H9 (cell line): ENCODE measurements around the gene ACER3. TPM values are rescaled to one million over a fixed set of nuclear protein-coding genes. Genes with fewer than 3 reads are reported as not detected.

Experiments
- DNase-seq: peaks from one replicate; pipeline ENCODE4 v3.0.0-alpha.2; 2017
- H2AFZ ChIP-seq: one replicate; pipeline ENCODE4 v1.6.1; 2013; ENCODE audit warnings: mild to moderate bottlenecking, low read length, control low read depth, moderate library complexity
- H2AK5ac ChIP-seq: 2 replicates; pipeline ENCODE4 v1.6.1; 2013; ENCODE audit warnings: low read length, control low read depth, mixed read lengths; ENCODE audit not compliant: insufficient read length
- H2BK120ac ChIP-seq: one replicate; pipeline ENCODE4 v1.6.1; 2013; ENCODE audit warnings: low read depth, mild to moderate bottlenecking, low read length, control low read depth, inconsistent platforms; ENCODE audit not compliant: poor library complexity, severe bottlenecking
- H2BK12ac ChIP-seq: 2 replicates; pipeline ENCODE4 v1.6.1; 2013; ENCODE audit warnings: low read length, control low read depth, mixed read lengths, low read depth; ENCODE audit not compliant: insufficient read length
- H2BK15ac ChIP-seq: 2 replicates; pipeline ENCODE4 v1.6.1; 2013; ENCODE audit warnings: low read depth, low read length, control low read depth
- H2BK20ac ChIP-seq: one replicate; pipeline ENCODE4 v1.6.1; 2013; ENCODE audit warnings: low read depth, mild to moderate bottlenecking, low read length, control low read depth, inconsistent platforms; ENCODE audit not compliant: poor library complexity, severe bottlenecking
- H2BK5ac ChIP-seq: 2 replicates; pipeline ENCODE4 v1.6.1; 2013; ENCODE audit warnings: low read length, control low read depth, mixed read lengths; ENCODE audit not compliant: insufficient read length
- H3K14ac ChIP-seq: 2 replicates; pipeline ENCODE4 v1.6.1; 2013; ENCODE audit warnings: low read length, control low read depth; ENCODE audit not compliant: insufficient read depth
- H3K18ac ChIP-seq: 2 replicates; pipeline ENCODE4 v1.6.1; 2013; ENCODE audit warnings: low read depth, mild to moderate bottlenecking, mixed read lengths, low read length, control low read depth; ENCODE audit not compliant: insufficient read length
- H3K23ac ChIP-seq: 2 replicates; pipeline ENCODE4 v1.6.1; 2013; ENCODE audit warnings: low read length, control low read depth, mixed read lengths, low read depth; ENCODE audit not compliant: insufficient read length
- H3K23me2 ChIP-seq: 2 replicates; pipeline ENCODE4 v1.6.1; 2013; ENCODE audit warnings: low read depth, mild to moderate bottlenecking, mixed read lengths, low read length, control low read depth; ENCODE audit not compliant: insufficient read length, poor library complexity, severe bottlenecking
- H3K27ac ChIP-seq: 2 replicates; pipeline ENCODE4 v1.5.1; 2013; ENCODE audit warnings: low read length, control low read depth, mixed read lengths, low read depth; ENCODE audit not compliant: insufficient read length
- H3K27me3 ChIP-seq: 2 replicates; pipeline ENCODE4 v1.6.1; 2013; ENCODE audit warnings: low read length, control low read depth, inconsistent platforms; ENCODE audit not compliant: insufficient read depth
- H3K4ac ChIP-seq: 2 replicates; pipeline ENCODE4 v1.6.1; 2013; ENCODE audit warnings: low read depth, mild to moderate bottlenecking, control low read depth, inconsistent platforms, low read length, moderate library complexity
- H3K4me1 ChIP-seq: 2 replicates; pipeline ENCODE4 v1.6.1; 2013; ENCODE audit warnings: low read length, control low read depth, inconsistent platforms; ENCODE audit not compliant: insufficient read depth
- H3K4me2 ChIP-seq: 2 replicates; pipeline ENCODE4 v1.6.1; 2013; ENCODE audit warnings: low read length, control low read depth, mixed read lengths; ENCODE audit not compliant: insufficient read length, insufficient read depth
- H3K56ac ChIP-seq: 2 replicates; pipeline ENCODE4 v1.6.1; 2013; ENCODE audit warnings: low read depth, mild to moderate bottlenecking, mixed read lengths, low read length, control low read depth; ENCODE audit not compliant: insufficient read length
- H3K79me1 ChIP-seq: 2 replicates; pipeline ENCODE4 v1.6.1; 2013; ENCODE audit warnings: low read depth, mild to moderate bottlenecking, moderate library complexity, low read length, control low read depth, inconsistent platforms; ENCODE audit not compliant: insufficient read depth, poor library complexity, severe bottlenecking
- H3K79me2 ChIP-seq: 2 replicates; pipeline ENCODE4 v1.6.1; 2013; ENCODE audit warnings: low read length, control low read depth, inconsistent platforms; ENCODE audit not compliant: insufficient read depth
- H3K9ac ChIP-seq: 2 replicates; pipeline ENCODE4 v1.6.1; 2013; ENCODE audit warnings: low read length, control low read depth, mixed read lengths; ENCODE audit not compliant: insufficient read length; ENCODE audit errors: extremely low read depth
- H3K9me3 ChIP-seq: one replicate; pipeline ENCODE4 v1.6.1; 2013; ENCODE audit warnings: low read depth, low read length, inconsistent platforms; ENCODE audit not compliant: control insufficient read depth
- H3T11ph ChIP-seq: one replicate; pipeline ENCODE4 v1.6.1; 2013; ENCODE audit warnings: mild to moderate bottlenecking, low read length, control low read depth, inconsistent platforms
- H4K20me1 ChIP-seq: one replicate; pipeline ENCODE4 v1.6.1; 2013; ENCODE audit not compliant: control insufficient read depth, insufficient read length, insufficient read depth
- H4K5ac ChIP-seq: 2 replicates; pipeline ENCODE4 v1.6.1; 2013; ENCODE audit warnings: low read depth, mild to moderate bottlenecking, mixed read lengths, low read length, control low read depth; ENCODE audit not compliant: insufficient read length
- H4K8ac ChIP-seq: replicated peaks from 2 replicates; pipeline ENCODE4 v1.6.1; 2013; ENCODE audit warnings: low read length, control low read depth, mixed read lengths, low read depth; ENCODE audit not compliant: insufficient read length
- H4K91ac ChIP-seq: 2 replicates; pipeline ENCODE4 v1.6.1; 2013; ENCODE audit warnings: low read depth, mild to moderate bottlenecking, moderate library complexity, mixed read lengths, low read length, control low read depth; ENCODE audit not compliant: insufficient read length
- H3K27ac Mint-ChIP-seq, 3 experiments: 2 replicates in 2 of 3; 3 replicates in 1 of 3; pipeline ENCODE4 v1.8.0; 2020 to 2021; ENCODE audit warnings: mixed read lengths in 3 of 3, mild to moderate bottlenecking in 1 of 3, moderate library complexity in 1 of 3
- H3K27me3 Mint-ChIP-seq: 2 replicates; pipeline ENCODE4 v1.8.0; 2021; ENCODE audit warnings: low read depth, mild to moderate bottlenecking, moderate library complexity, mixed read lengths
- H3K36me3 Mint-ChIP-seq, 3 experiments: 2 replicates in 2 of 3; 3 replicates in 1 of 3; pipeline ENCODE4 v1.8.0; 2020 to 2021; ENCODE audit warnings: low read depth in 3 of 3, mixed read lengths in 3 of 3; ENCODE audit not compliant: insufficient read depth in 1 of 3
- H3K4me1 Mint-ChIP-seq, 2 experiments: 2 replicates each; pipeline ENCODE4 v1.8.0; 2020; ENCODE audit warnings: mixed read lengths in 2 of 2
- H3K4me3 Mint-ChIP-seq, 2 experiments: 2 replicates in 1 of 2; 3 replicates in 1 of 2; pipeline ENCODE4 v1.8.0; 2020 to 2021; ENCODE audit warnings: mild to moderate bottlenecking in 2 of 2, mixed read lengths in 2 of 2, moderate library complexity in 1 of 2
- H3K9me3 Mint-ChIP-seq, 2 experiments: 2 replicates in 1 of 2; 3 replicates in 1 of 2; pipeline ENCODE4 v1.8.0; 2020; ENCODE audit warnings: mild to moderate bottlenecking in 2 of 2, mixed read lengths in 2 of 2, moderate library complexity in 1 of 2
- WGBS: extraction: QIAGEN DNeasy Blood & Tissue Kit; methylation state at CpG from one replicate; pipeline ENCODE4 v1.1.7; 2013; ENCODE audit warnings: missing lambda C conversion rate, low lambda C conversion rate, mixed read lengths; ENCODE audit not compliant: insufficient read length; ENCODE audit errors: extremely low coverage; 5-methylcytosine and 5-hydroxymethylcytosine counted together
- total RNA-seq: library from RNA; stranded (reverse); gene quantifications from 2 replicates; pipeline ENCODE4 v1.2.1, GENCODE V29; 2021
- TF ChIP-seq, protein P1 (sequence below): fragments of 200-600 bp; sonication (generic); conservative IDR thresholded peaks from 3 replicates; pipeline ENCODE4 v1.8.0; 2021; ENCODE audit warnings: antibody characterized with exemption, mild to moderate bottlenecking

Gene ACER3
- total RNA-seq, 1 experiment from 2014 or later: 14.7 TPM

DNA sequence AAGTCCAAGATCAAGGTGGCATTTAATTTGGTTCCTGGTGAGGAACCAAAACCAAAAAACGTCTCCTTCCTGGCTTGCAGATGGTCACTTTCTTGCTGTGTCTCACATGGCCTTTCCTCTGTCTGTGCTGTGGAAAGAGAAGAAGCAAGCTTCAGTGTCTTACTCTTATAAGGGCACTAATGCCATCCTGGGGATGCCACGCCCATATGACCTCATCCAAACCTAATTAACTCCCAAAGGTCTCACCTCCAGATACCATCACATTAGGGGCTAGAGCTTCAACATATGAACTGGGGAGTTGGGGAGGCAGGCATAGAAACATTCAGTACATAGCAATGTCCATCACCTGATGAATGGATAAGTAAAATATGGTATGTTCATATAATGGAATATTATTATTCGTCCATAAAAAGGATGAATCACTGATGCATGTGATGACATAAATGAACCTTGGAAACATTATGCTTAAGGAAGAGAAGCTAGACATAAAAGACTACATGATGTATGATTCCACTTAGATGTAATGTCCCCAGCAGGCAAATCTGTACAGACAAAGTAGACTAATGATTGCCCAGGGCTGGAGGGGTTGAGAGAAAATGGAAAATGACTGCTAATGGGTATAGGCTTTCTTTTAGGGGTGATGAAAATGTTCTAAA is 94.9 kb downstream of the ACER3 start:
- H3K27ac Mint-ChIP-seq: no peak overlapping the region
- Histone ChIP-seq H3T11ph (no peak overlapping the region), H3K23me2 (no peaks in the 10 kb centered on the region), H3K79me1 (no peaks in the 10 kb centered on the region), H3K14ac (no peak overlapping the region), H4K5ac (no peak overlapping the region), H3K9ac (no peak overlapping the region), H4K20me1 (no peaks in the 10 kb centered on the region), H2BK20ac (no peak overlapping the region), H2AK5ac (no peak overlapping the region), H3K4ac (no peak overlapping the region), H2BK5ac (no peak overlapping the region), H3K23ac (no peak overlapping the region), H3K56ac (no peak overlapping the region), H2BK12ac (no peak overlapping the region), H4K8ac (no peak overlapping the region), H3K27ac (no peak overlapping the region), H3K4me2 (no peak overlapping the region), H3K79me2 (no peaks in the 10 kb centered on the region), H2AFZ (no peak overlapping the region), H2BK15ac (no peak overlapping the region), H3K9me3 (no peaks in the 10 kb centered on the region), H2BK120ac (no peak overlapping the region), H4K91ac (no peak overlapping the region), H3K27me3 (no peaks in the 10 kb centered on the region), H3K4me1 (no peaks in the 10 kb centered on the region), H3K18ac (no peak overlapping the region)
- H3K4me3 Mint-ChIP-seq: no peak overlapping the region
- TF ChIP-seq, protein P1, sequence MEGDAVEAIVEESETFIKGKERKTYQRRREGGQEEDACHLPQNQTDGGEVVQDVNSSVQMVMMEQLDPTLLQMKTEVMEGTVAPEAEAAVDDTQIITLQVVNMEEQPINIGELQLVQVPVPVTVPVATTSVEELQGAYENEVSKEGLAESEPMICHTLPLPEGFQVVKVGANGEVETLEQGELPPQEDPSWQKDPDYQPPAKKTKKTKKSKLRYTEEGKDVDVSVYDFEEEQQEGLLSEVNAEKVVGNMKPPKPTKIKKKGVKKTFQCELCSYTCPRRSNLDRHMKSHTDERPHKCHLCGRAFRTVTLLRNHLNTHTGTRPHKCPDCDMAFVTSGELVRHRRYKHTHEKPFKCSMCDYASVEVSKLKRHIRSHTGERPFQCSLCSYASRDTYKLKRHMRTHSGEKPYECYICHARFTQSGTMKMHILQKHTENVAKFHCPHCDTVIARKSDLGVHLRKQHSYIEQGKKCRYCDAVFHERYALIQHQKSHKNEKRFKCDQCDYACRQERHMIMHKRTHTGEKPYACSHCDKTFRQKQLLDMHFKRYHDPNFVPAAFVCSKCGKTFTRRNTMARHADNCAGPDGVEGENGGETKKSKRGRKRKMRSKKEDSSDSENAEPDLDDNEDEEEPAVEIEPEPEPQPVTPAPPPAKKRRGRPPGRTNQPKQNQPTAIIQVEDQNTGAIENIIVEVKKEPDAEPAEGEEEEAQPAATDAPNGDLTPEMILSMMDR: no peak
- no peak for DNase-seq
- H3K27me3 Mint-ChIP-seq: no peaks in the 10 kb centered on the region
- no peaks in the 10 kb centered on the region for H3K4me1 Mint-ChIP-seq
- no CpG with 5 or more reads among the region's 3 CpGs for WGBS
- no peaks in the 10 kb centered on the region for H3K9me3 Mint-ChIP-seq
- peaks cover 0 to 8% (median 2%) of the 10 kb centered on the region in 3 experiments; a peak in 4 of 7 replicates for H3K36me3 Mint-ChIP-seq
